OCI-LY7 (cell line): ENCODE results near the gene BANF1. TPM values are rescaled to one million over a fixed set of nuclear protein-coding genes. Genes with fewer than 3 reads are reported as not detected.

Experiments
- BruUV-seq: library from RNA; stranded (reverse); fragments of 400-500 nt; replicated peaks from 2 replicates; lab custom pipeline; 2021; lab: Mats Ljungman, UMichigan
- CTCF ChIA-PET: fragments of 300-600 bp; sonication (Branson Sonifier 250); formaldehyde crosslinking; loops from one replicate; lab custom pipeline; 2022; ENCODE audit warnings: antibody characterized with exemption; ENCODE audit not compliant: unreplicated experiment; lab: Charles Lee
- POLR2A ChIA-PET: fragments of 300-600 bp; sonication (Branson Sonifier 250); formaldehyde crosslinking; loops from one replicate; lab custom pipeline; 2022; ENCODE audit warnings: antibody characterized with exemption; lab: Charles Lee
- DNase-seq: peaks from one replicate; pipeline ENCODE4 v3.0.0-alpha.2; 2015; ENCODE audit warnings: low spot score
- H2AFZ ChIP-seq: fragments of 200-600 bp; sonication (generic), shearing (Covaris generic); 2 replicates; pipeline ENCODE4 v1.6.1; 2014; ENCODE audit warnings: mild to moderate bottlenecking, antibody characterized with exemption, low read length, moderate library complexity
- H3K27ac ChIP-seq: fragments of 200-600 bp; sonication (generic); 2 replicates; pipeline ENCODE4 v1.5.1; 2014; ENCODE audit warnings: mixed run types, low read depth, mild to moderate bottlenecking, moderate library complexity, low read length, inconsistent platforms; ENCODE audit not compliant: poor library complexity, severe bottlenecking
- H3K36me3 ChIP-seq: fragments of 200-600 bp; sonication (generic); 2 replicates; pipeline ENCODE4 v1.6.1; 2014; ENCODE audit warnings: mild to moderate bottlenecking, antibody characterized with exemption, low read length, moderate library complexity, mixed read lengths; ENCODE audit not compliant: insufficient read depth
- H3K4me1 ChIP-seq: fragments of 200-600 bp; sonication (generic); 2 replicates; pipeline ENCODE4 v1.5.1; 2014; ENCODE audit warnings: mild to moderate bottlenecking, low read length; ENCODE audit not compliant: insufficient read depth, poor library complexity, severe bottlenecking
- H3K4me2 ChIP-seq: fragments of 200-600 bp; sonication (generic); 2 replicates; pipeline ENCODE4 v1.6.1; 2014; ENCODE audit warnings: mild to moderate bottlenecking, low read length
- H3K4me3 ChIP-seq: fragments of 200-600 bp; sonication (generic); 2 replicates; pipeline ENCODE4 v1.5.1; 2014; ENCODE audit warnings: mild to moderate bottlenecking, low read depth, low read length; ENCODE audit not compliant: poor library complexity, severe bottlenecking
- H3K79me2 ChIP-seq: fragments of 200-600 bp; sonication (generic); 2 replicates; pipeline ENCODE4 v1.6.1; 2016; ENCODE audit warnings: low read depth, mild to moderate bottlenecking, low read length, moderate library complexity, mixed read lengths; ENCODE audit not compliant: insufficient read depth
- H3K9me2 ChIP-seq: fragments of 200-600 bp; sonication (generic); 2 replicates; pipeline ENCODE4 v1.6.1; 2016; ENCODE audit warnings: mild to moderate bottlenecking, low read length, mixed read lengths; ENCODE audit not compliant: insufficient read depth
- H3K9me3 ChIP-seq: fragments of 200-600 bp; sonication (generic); 2 replicates; pipeline ENCODE4 v1.6.1; 2014; ENCODE audit warnings: mild to moderate bottlenecking, mixed run types, low read length, mixed read lengths
- H4K20me1 ChIP-seq: fragments of 200-600 bp; sonication (generic); 2 replicates; pipeline ENCODE4 v1.6.1; 2014; ENCODE audit warnings: mild to moderate bottlenecking, antibody characterized with exemption, low read length, moderate library complexity, mixed read lengths; ENCODE audit not compliant: insufficient read depth
- CTCF ChIP-seq: fragments of 200-600 bp; sonication (generic); conservative IDR thresholded peaks from 2 replicates; pipeline ENCODE4 v1.5.1; 2014; ENCODE audit warnings: mild to moderate bottlenecking, antibody characterized with exemption, low read length, moderate library complexity, mixed read lengths
- EZH2phosphoT487 ChIP-seq: fragments of 200-600 bp; sonication (generic); IDR thresholded peaks from 2 replicates; pipeline ENCODE4 v1.6.1; 2018; ENCODE audit warnings: low read depth, borderline replicate concordance, mild to moderate bottlenecking, mixed run types, antibody characterized with exemption, low read length, moderate library complexity, mixed read lengths
- intact Hi-C: fragments of 100-400 bp; cut with micrococcal nuclease; formaldehyde crosslinking; loops from one replicate; pipeline ENCODE4 v1.10.0; 2022; ENCODE audit not compliant: unreplicated experiment
- total RNA-seq, 2 experiments: library from RNA; depleted of rRNA in 1 of 2; stranded (reverse); fragments of >200 nt in 1 of 2; shearing (Covaris generic) in 1 of 2; gene quantifications; 2 replicates each; pipeline ENCODE4 v1.2.3, GENCODE V29; 2014 to 2022

The BANF1 gene
- total RNA-seq, 2 experiments from 2014 or later: 82.2 to 317 TPM

GRCh38 chr11:66011239-66011784, 9.0 kb downstream of the BANF1 start:
- no peaks in the 10 kb centered on the region for H4K20me1 ChIP-seq
- intact Hi-C loops: no loop called here
- ChIA-PET POLR2A (no interaction called here), CTCF (interaction anchor here (0.6 kb wide), 1 partner anchor 366 kb away, joined by 10 read pairs; no protein-coding TSS in a partner anchor)
- no peak for TF ChIP-seq EZH2phosphoT487
- no peak for TF ChIP-seq CTCF
- no peak overlapping the region for H3K4me3 ChIP-seq
- H3K36me3 ChIP-seq: peaks cover 2% of the 10 kb centered on the region; the same call in 1 of the 2 replicates
- H3K9me3 ChIP-seq: no peaks in the 10 kb centered on the region
- BruUV-seq: no TSS peak
- DNase-seq: no peak
- H3K4me1 ChIP-seq: no peaks in the 10 kb centered on the region
- H3K4me2 ChIP-seq: no peak overlapping the region
- no peak overlapping the region for H3K27ac ChIP-seq
- no peaks in the 10 kb centered on the region for H3K9me2 ChIP-seq
- H3K79me2 ChIP-seq: no peaks in the 10 kb centered on the region
- no peak overlapping the region for H2AFZ ChIP-seq

GRCh38 chr11:66011785-66012303, 9.5 kb downstream of the BANF1 start, which contains the start of gene CST6:
Gene CST6 (plus strand): TSS chr11:66012008. CDS start chr11:66012045, 37 bp downstream.
- ChIA-PET POLR2A (no interaction called here), CTCF (interaction anchor here (0.6 kb wide), 1 partner anchor 367 kb away, joined by 10 read pairs; no protein-coding TSS in a partner anchor)
- no peaks in the 10 kb centered on the region for H3K36me3 ChIP-seq
- no peak within 1 kb of the TSS for H2AFZ ChIP-seq
- no peaks in the 10 kb centered on the region for H3K9me2 ChIP-seq
- no peak within 1 kb of the TSS for H3K27ac ChIP-seq
- no peak within 1 kb of the TSS for H3K4me2 ChIP-seq
- no peak within 1 kb of the TSS for H3K4me3 ChIP-seq
- H3K79me2 ChIP-seq: no peaks in the 10 kb centered on the region
- no peak for TF ChIP-seq EZH2phosphoT487
- TF ChIP-seq CTCF: no peak
- H4K20me1 ChIP-seq: no peaks in the 10 kb centered on the region
- DNase-seq: no peak
- intact Hi-C loops: no loop called here
- H3K9me3 ChIP-seq: no peaks in the 10 kb centered on the region
- H3K4me1 ChIP-seq: no peaks in the 10 kb centered on the region
- BruUV-seq: no TSS peak

- BruUV-seq: no TSS peak
These were observed 10.2 kb downstream of the BANF1 start for GRCh38 chr11:66012371-66012945.

More at GRCh38 chr11:66012371-66012945, 10.2 kb downstream of the BANF1 start:
- ChIA-PET CTCF (no interaction called here), POLR2A (no interaction called here)
- Histone ChIP-seq H3K36me3 (no peaks in the 10 kb centered on the region), H3K4me1 (no peaks in the 10 kb centered on the region), H3K9me2 (no peaks in the 10 kb centered on the region), H3K79me2 (no peaks in the 10 kb centered on the region), H2AFZ (no peak overlapping the region), H3K27ac (no peak overlapping the region), H3K9me3 (no peaks in the 10 kb centered on the region), H3K4me3 (no peak overlapping the region), H3K4me2 (no peak overlapping the region), H4K20me1 (no peaks in the 10 kb centered on the region)
- intact Hi-C loops: no loop called here
- no peak for DNase-seq
- no peak for TF ChIP-seq EZH2phosphoT487
- TF ChIP-seq CTCF: no peak
